HCT116 (cell line): ENCODE results near the gene CDKL2. TPM values are rescaled to one million over a fixed set of nuclear protein-coding genes. Genes with fewer than 3 reads are reported as not detected.

Source experiments
- ATAC-seq: fragments of 200-7000 bp; cut with Tn5 transposase; 2 replicates; pipeline ENCODE4 v1.9.1; 2020; ENCODE audit warnings: mild to moderate bottlenecking, moderate library complexity
- BruUV-seq: library from RNA; stranded (reverse); fragments of 400-500 nt; replicated peaks from 2 replicates; lab custom pipeline; 2021; lab: Mats Ljungman, UMichigan
- CTCF ChIA-PET: fragments of 300-600 bp; sonication (Branson Sonifier 250); formaldehyde crosslinking; loops from one replicate; lab custom pipeline; 2021; ENCODE audit warnings: antibody characterized with exemption; lab: Charles Lee
- POLR2A ChIA-PET: fragments of 300-600, 350-600 bp; sonication (Branson Sonifier 250); formaldehyde crosslinking; loops from one replicate; lab custom pipeline; 2021; ENCODE audit warnings: antibody characterized with exemption; lab: Charles Lee
- RAD21 ChIA-PET, 2 experiments: fragments of 300-600 bp; sonication (Branson Sonifier 250); formaldehyde crosslinking; loops; one replicate each; lab custom pipeline; 2023; ENCODE audit warnings: low total read pairs in 2 of 2; ENCODE audit not compliant: uncharacterized antibody in 2 of 2, unreplicated experiment in 2 of 2, low non-redundant PET in 1 of 2; lab: Charles Lee
- DNase-seq: peaks from one replicate; pipeline ENCODE4 v3.0.0-alpha.2; 2010; ENCODE audit warnings: low read depth, low spot score
- H2AFZ ChIP-seq: fragments of 200-600 bp; shearing (Covaris generic), sonication (generic); 2 replicates; pipeline ENCODE4 v1.6.1; 2017; ENCODE audit warnings: low read depth, mixed run types, mixed read lengths, antibody characterized with exemption, low read length; ENCODE audit not compliant: poor library complexity, severe bottlenecking
- H3K27ac ChIP-seq: 2 replicates; pipeline ENCODE4 v1.5.1; 2012; ENCODE audit warnings: low read depth, low read length
- H3K27me3 ChIP-seq: fragments of 200-600 bp; sonication (generic); 2 replicates; pipeline ENCODE4 v1.6.1; 2016; ENCODE audit warnings: mixed run types, low read length, mixed read lengths; ENCODE audit not compliant: insufficient read depth
- H3K36me3 ChIP-seq, 2 experiments: fragments of 200-500 bp in 1 of 2; fragments of 200-600 bp in 1 of 2; sonication (Bioruptor generic) in 1 of 2; sonication (generic) in 1 of 2; 2 replicates each; pipeline versions ENCODE4 v1.5.1 to v1.6.1; 2014 to 2016; ENCODE audit warnings: low read length in 2 of 2, inconsistent platforms in 1 of 2, mixed read lengths in 1 of 2, mixed run types in 1 of 2; ENCODE audit not compliant: insufficient read depth in 2 of 2, control insufficient read depth in 1 of 2
- H3K4me1 ChIP-seq, 2 experiments: fragments of 200-600 bp in 1 of 2; sonication (generic) in 1 of 2; 2 replicates each; pipeline versions ENCODE4 v1.5.1 to v1.6.1; 2012 to 2017; ENCODE audit warnings: low read length in 2 of 2, inconsistent platforms in 1 of 2, mild to moderate bottlenecking in 1 of 2, mixed read lengths in 1 of 2, mixed run types in 1 of 2, moderate library complexity in 1 of 2; ENCODE audit not compliant: insufficient read depth in 2 of 2, control insufficient read depth in 1 of 2
- H3K4me2 ChIP-seq: fragments of 200-600 bp; sonication (generic); 2 replicates; pipeline ENCODE4 v1.6.1; 2017; ENCODE audit warnings: mixed run types, low read length, mixed read lengths
- H3K4me3 ChIP-seq, 2 experiments: fragments of 200-600 bp in 1 of 2; sonication (generic) in 1 of 2; replicated peaks in 1 of 2; 2 replicates each; pipeline ENCODE4 v1.5.1; 2011 to 2016; ENCODE audit warnings: low read length in 2 of 2, control low read depth in 1 of 2, low read depth in 1 of 2, mild to moderate bottlenecking in 1 of 2, mixed read lengths in 1 of 2, mixed run types in 1 of 2
- H3K79me2 ChIP-seq: fragments of 200-600 bp; sonication (generic); 2 replicates; pipeline ENCODE4 v1.6.1; 2017; ENCODE audit warnings: mild to moderate bottlenecking, mixed run types, low read length, moderate library complexity, mixed read lengths; ENCODE audit not compliant: insufficient read depth
- H3K9ac ChIP-seq: fragments of 200-600 bp; sonication (generic); 2 replicates; pipeline ENCODE4 v1.6.1; 2016; ENCODE audit warnings: low read length, mixed read lengths
- H3K9me2 ChIP-seq: fragments of 200-600 bp; sonication (generic), shearing (Covaris generic); 2 replicates; pipeline ENCODE4 v1.6.1; 2017; ENCODE audit warnings: mixed run types, mild to moderate bottlenecking, moderate library complexity; ENCODE audit not compliant: insufficient read depth
- H3K9me3 ChIP-seq, 2 experiments: fragments of 200-500 bp in 1 of 2; fragments of 200-600 bp in 1 of 2; sonication (Bioruptor generic) in 1 of 2; sonication (generic) in 1 of 2; 2 replicates each; pipeline ENCODE4 v1.6.1; 2014 to 2017; ENCODE audit warnings: low read length in 2 of 2, mixed read lengths in 2 of 2, inconsistent platforms in 1 of 2, low read depth in 1 of 2, mild to moderate bottlenecking in 1 of 2, mixed run types in 1 of 2, moderate library complexity in 1 of 2; ENCODE audit not compliant: control insufficient read depth in 1 of 2, insufficient read depth in 1 of 2
- H4K20me1 ChIP-seq: fragments of 200-600 bp; sonication (generic), shearing (Covaris generic); 2 replicates; pipeline ENCODE4 v1.6.1; 2017; ENCODE audit warnings: mixed run types, mild to moderate bottlenecking, moderate library complexity; ENCODE audit not compliant: insufficient read depth
- CBX3 ChIP-seq: IDR thresholded peaks from 2 replicates; pipeline ENCODE4 v1.6.1; 2012; ENCODE audit warnings: low read depth
- CEBPB ChIP-seq: IDR thresholded peaks from 2 replicates; pipeline ENCODE4 v1.6.1; 2012; ENCODE audit warnings: low read depth
- CTCF ChIP-seq, 3 experiments: fragments of 200-600 bp in 1 of 3; sonication (generic) in 1 of 3; IDR thresholded peaks in 2 of 3; conservative IDR thresholded peaks in 1 of 3; 2 replicates each; pipeline ENCODE4 v1.5.1; 2012 to 2017; ENCODE audit warnings: low read depth in 2 of 3, low read length in 2 of 3, antibody characterized with exemption in 1 of 3, borderline replicate concordance in 1 of 3, control low read depth in 1 of 3, mild to moderate bottlenecking in 1 of 3, mixed read lengths in 1 of 3, mixed run types in 1 of 3, moderate library complexity in 1 of 3; ENCODE audit not compliant: insufficient read depth in 1 of 3
- EZH2 ChIP-seq: fragments of 200-600 bp; sonication (generic); IDR thresholded peaks from 2 replicates; pipeline ENCODE4 v1.6.1; 2017; ENCODE audit warnings: antibody characterized with exemption, mixed run types
- JUND ChIP-seq: IDR thresholded peaks from 2 replicates; pipeline ENCODE4 v1.6.1; 2012
- MAX ChIP-seq: IDR thresholded peaks from 2 replicates; pipeline ENCODE4 v1.6.1; 2012
- POLR2A ChIP-seq: IDR thresholded peaks from 2 replicates; pipeline ENCODE4 v1.7.0; 2011; ENCODE audit warnings: borderline replicate concordance; ENCODE audit not compliant: insufficient read depth, insufficient read length; ENCODE audit errors: extremely low read depth
- POLR2AphosphoS5 ChIP-seq: IDR thresholded peaks from 2 replicates; pipeline ENCODE4 v1.6.1; 2011; ENCODE audit warnings: mild to moderate bottlenecking, low read depth, low read length, moderate library complexity
- RAD21 ChIP-seq: IDR thresholded peaks from 2 replicates; pipeline ENCODE4 v1.6.1; 2012; ENCODE audit warnings: low read depth, mild to moderate bottlenecking
- SP1 ChIP-seq: IDR thresholded peaks from 2 replicates; pipeline ENCODE4 v1.6.1; 2012; ENCODE audit warnings: low read depth
- TCF7L2 ChIP-seq: IDR thresholded peaks from 2 replicates; pipeline ENCODE4 v1.7.0; 2011; ENCODE audit warnings: borderline replicate concordance, inconsistent platforms; ENCODE audit not compliant: insufficient read depth, insufficient read length; ENCODE audit errors: extremely low read depth
- YY1 ChIP-seq: IDR thresholded peaks from 2 replicates; pipeline ENCODE4 v1.6.1; 2011; ENCODE audit warnings: low read length, low read depth, moderate library complexity, mild to moderate bottlenecking; ENCODE audit not compliant: insufficient replicate concordance; ENCODE audit errors: extremely low read depth
- ZNF274 ChIP-seq: fragments of 200-500 bp; sonication (Bioruptor generic); IDR thresholded peaks from 2 replicates; pipeline ENCODE4 v1.6.1; 2014; ENCODE audit warnings: mild to moderate bottlenecking, low read depth, low read length, inconsistent platforms
- intact Hi-C: fragments of 100-400 bp; cut with micrococcal nuclease; formaldehyde crosslinking; loops from 2 replicates; pipeline ENCODE4 v1.10.0; 2022
- total RNA-seq: library from RNA; stranded (reverse); gene quantifications from one replicate; pipeline ENCODE4 v1.2.1, GENCODE V29; 2021; ENCODE audit not compliant: unreplicated experiment
- TF ChIP-seq, protein P1 (sequence below): IDR thresholded peaks from 2 replicates; pipeline ENCODE4 v1.6.1; 2012
- TF ChIP-seq, protein P2 (sequence below): IDR thresholded peaks from 2 replicates; pipeline ENCODE4 v1.6.1; 2011; ENCODE audit warnings: mild to moderate bottlenecking, low read length, moderate library complexity; ENCODE audit not compliant: insufficient replicate concordance; ENCODE audit errors: extremely low read depth
- TF ChIP-seq, protein P3 (sequence below): IDR thresholded peaks from 2 replicates; pipeline ENCODE4 v1.6.1; 2012; ENCODE audit warnings: low read depth

CDKL2 gene
- total RNA-seq, 1 experiment from 2014 or later, result 1.2 TPM

DNA sequence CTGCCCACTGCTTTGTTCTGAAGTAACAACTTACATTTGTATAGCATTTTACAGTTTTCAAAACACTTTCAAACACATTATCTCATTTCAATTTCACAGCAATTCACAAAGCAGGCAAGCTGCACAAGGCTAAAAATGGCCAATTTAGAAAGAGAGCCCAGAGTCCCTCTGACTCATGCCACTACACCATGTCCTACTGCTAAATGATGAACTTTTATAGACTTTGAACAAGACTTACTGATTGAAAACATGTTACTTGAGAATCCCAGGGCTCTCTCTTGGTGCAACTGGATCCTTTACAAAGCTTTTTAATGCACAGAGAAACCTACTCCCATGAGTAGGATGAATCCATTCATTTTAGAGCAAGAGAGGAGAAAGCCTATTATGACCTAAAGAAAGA, 48.6 kb upstream of the CDKL2 start:
- Histone ChIP-seq H4K20me1 (no peaks in the 10 kb centered on the region), H3K4me1 (peaks cover 4 to 5% of the 10 kb centered on the region in 2 experiments; a peak in 3 of 4 replicates), H3K4me3 (no peak overlapping the region), H3K79me2 (peaks cover 4% of the 10 kb centered on the region), H2AFZ (no peak overlapping the region), H3K9ac (no peak overlapping the region), H3K4me2 (no peak overlapping the region), H3K36me3 (no peaks in the 10 kb centered on the region), H3K27me3 (no peaks in the 10 kb centered on the region), H3K9me3 (no peaks in the 10 kb centered on the region), H3K9me2 (no peaks in the 10 kb centered on the region), H3K27ac (no peak overlapping the region)
- intact Hi-C loops, result no loop called here
- RAD21 ChIA-PET, result no interaction called here
- no peak for ATAC-seq
- CTCF ChIA-PET, result no interaction called here
- POLR2A ChIA-PET, result no interaction called here
- no TSS peak for BruUV-seq
- TF ChIP-seq POLR2A (no peak), CBX3 (no peak), MAX (no peak), RAD21 (no peak), YY1 (no peak), EZH2 (no peak), CTCF (IDR thresholded peaks at IDR 0.05 in 2 of 3, conservative IDR thresholded peaks at IDR 0.05 in 1 of 3; ENCODE audit: borderline replicate concordance in 1 of 3, insufficient read depth in 1 of 3, low read depth in 2 of 3, low read length in 2 of 3) (no peak), TCF7L2 (no peak), ZNF274 (no peak), POLR2AphosphoS5 (no peak), CEBPB (no peak), JUND (no peak), SP1 (no peak)
- TF ChIP-seq, protein P1, sequence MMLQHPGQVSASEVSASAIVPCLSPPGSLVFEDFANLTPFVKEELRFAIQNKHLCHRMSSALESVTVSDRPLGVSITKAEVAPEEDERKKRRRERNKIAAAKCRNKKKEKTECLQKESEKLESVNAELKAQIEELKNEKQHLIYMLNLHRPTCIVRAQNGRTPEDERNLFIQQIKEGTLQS, result no peak
- TF ChIP-seq, protein P2, sequence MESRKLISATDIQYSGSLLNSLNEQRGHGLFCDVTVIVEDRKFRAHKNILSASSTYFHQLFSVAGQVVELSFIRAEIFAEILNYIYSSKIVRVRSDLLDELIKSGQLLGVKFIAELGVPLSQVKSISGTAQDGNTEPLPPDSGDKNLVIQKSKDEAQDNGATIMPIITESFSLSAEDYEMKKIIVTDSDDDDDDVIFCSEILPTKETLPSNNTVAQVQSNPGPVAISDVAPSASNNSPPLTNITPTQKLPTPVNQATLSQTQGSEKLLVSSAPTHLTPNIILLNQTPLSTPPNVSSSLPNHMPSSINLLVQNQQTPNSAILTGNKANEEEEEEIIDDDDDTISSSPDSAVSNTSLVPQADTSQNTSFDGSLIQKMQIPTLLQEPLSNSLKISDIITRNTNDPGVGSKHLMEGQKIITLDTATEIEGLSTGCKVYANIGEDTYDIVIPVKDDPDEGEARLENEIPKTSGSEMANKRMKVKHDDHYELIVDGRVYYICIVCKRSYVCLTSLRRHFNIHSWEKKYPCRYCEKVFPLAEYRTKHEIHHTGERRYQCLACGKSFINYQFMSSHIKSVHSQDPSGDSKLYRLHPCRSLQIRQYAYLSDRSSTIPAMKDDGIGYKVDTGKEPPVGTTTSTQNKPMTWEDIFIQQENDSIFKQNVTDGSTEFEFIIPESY, result no peak
- TF ChIP-seq, protein P3, sequence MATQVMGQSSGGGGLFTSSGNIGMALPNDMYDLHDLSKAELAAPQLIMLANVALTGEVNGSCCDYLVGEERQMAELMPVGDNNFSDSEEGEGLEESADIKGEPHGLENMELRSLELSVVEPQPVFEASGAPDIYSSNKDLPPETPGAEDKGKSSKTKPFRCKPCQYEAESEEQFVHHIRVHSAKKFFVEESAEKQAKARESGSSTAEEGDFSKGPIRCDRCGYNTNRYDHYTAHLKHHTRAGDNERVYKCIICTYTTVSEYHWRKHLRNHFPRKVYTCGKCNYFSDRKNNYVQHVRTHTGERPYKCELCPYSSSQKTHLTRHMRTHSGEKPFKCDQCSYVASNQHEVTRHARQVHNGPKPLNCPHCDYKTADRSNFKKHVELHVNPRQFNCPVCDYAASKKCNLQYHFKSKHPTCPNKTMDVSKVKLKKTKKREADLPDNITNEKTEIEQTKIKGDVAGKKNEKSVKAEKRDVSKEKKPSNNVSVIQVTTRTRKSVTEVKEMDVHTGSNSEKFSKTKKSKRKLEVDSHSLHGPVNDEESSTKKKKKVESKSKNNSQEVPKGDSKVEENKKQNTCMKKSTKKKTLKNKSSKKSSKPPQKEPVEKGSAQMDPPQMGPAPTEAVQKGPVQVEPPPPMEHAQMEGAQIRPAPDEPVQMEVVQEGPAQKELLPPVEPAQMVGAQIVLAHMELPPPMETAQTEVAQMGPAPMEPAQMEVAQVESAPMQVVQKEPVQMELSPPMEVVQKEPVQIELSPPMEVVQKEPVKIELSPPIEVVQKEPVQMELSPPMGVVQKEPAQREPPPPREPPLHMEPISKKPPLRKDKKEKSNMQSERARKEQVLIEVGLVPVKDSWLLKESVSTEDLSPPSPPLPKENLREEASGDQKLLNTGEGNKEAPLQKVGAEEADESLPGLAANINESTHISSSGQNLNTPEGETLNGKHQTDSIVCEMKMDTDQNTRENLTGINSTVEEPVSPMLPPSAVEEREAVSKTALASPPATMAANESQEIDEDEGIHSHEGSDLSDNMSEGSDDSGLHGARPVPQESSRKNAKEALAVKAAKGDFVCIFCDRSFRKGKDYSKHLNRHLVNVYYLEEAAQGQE, result no peak
- no peak for DNase-seq
